NCI-H748 treated with DMSO at 0.1 percent for 48 hours (cell line): ENCODE measurements around the gene CENPK.
"Not testable (repeated sequence)": the region's sequence is repeated elsewhere in the genome, so short reads cannot be mapped to it uniquely, and the experiment has no call there.

Source experiments
- DNase-seq: peaks from one replicate; lab custom pipeline; 2025; lab: John Stamatoyannopoulos, UW

CENPK gene

GRCh38 chr5:65506961-65507360 lies 56.0 kb downstream of the CENPK start:
- no peak for DNase-seq

GRCh38 chr5:65489119-65489518 lies 73.8 kb downstream of the CENPK start:
- no peak for DNase-seq

GRCh38 chr5:65488038-65488687 lies 74.8 kb downstream of the CENPK start:
- not testable (repeated sequence) for DNase-seq

- not testable (repeated sequence) for DNase-seq
These were observed 76.2 kb downstream of the CENPK start for GRCh38 chr5:65486803-65487202.

- DNase-seq = no peak
These were observed 77.6 kb downstream of the CENPK start for GRCh38 chr5:65485405-65485804.

GRCh38 chr5:65483546-65484346 lies 79.2 kb downstream of the CENPK start:
- peak; percentile 75 for DNase-seq

- peak; percentile 44 for DNase-seq
These were observed 80.0 kb downstream of the CENPK start for GRCh38 chr5:65482736-65483545.

GRCh38 chr5:65482296-65482735 lies 80.7 kb downstream of the CENPK start:
- no peak for DNase-seq

GRCh38 chr5:65481635-65482295 lies 81.2 kb downstream of the CENPK start, which contains the start of gene ADAMTS6:
Gene ADAMTS6, minus strand, starts transcription at chr5:65481920. Its CDS starts 8,247 bp downstream, at chr5:65473673.
- DNase-seq = peak; percentile 68

- DNase-seq = no peak
These were observed 81.8 kb downstream of the CENPK start for GRCh38 chr5:65481171-65481581.

- peak; percentile 40 for DNase-seq
These were observed 82.6 kb downstream of the CENPK start for GRCh38 chr5:65480306-65480865.

GRCh38 chr5:65479527-65479926 lies 83.4 kb downstream of the CENPK start:
- no peak for DNase-seq

- no peak for DNase-seq
These were observed 84.6 kb downstream of the CENPK start for GRCh38 chr5:65478336-65478735.

GRCh38 chr5:65475895-65476294 lies 87.1 kb downstream of the CENPK start:
- DNase-seq = no peak

GRCh38 chr5:65475336-65475735 lies 87.6 kb downstream of the CENPK start:
- no peak for DNase-seq

GRCh38 chr5:65474130-65474711 lies 88.7 kb downstream of the CENPK start:
- no peak for DNase-seq

GRCh38 chr5:65468633-65469032 lies 94.3 kb downstream of the CENPK start:
- no peak for DNase-seq
